Stimulated activated CD8-positive, alpha-beta memory T cell treated with anti-CD3 and anti-CD28 coated beads, Interleukin-7, amount 100 ng/mL, for 1 hour (primary cell): ENCODE results near the gene GGACT.
"Not testable (repeated sequence)": the region's sequence is repeated elsewhere in the genome, so short reads cannot be mapped to it uniquely, and the experiment has no call there.

Experiments
- DNase-seq, 2 donors: peaks; one replicate each; pipeline ENCODE4 v3.0.0-alpha.2; 2020; ENCODE audit warnings: low read depth in 2 of 2

GGACT gene

GRCh38 chr13:100529666-100530377, 58.8 kb downstream of the GGACT start:
- no peak for DNase-seq

- DNase-seq, result no peak
These were observed 59.8 kb downstream of the GGACT start for GRCh38 chr13:100528820-100529219.

- DNase-seq, result no peak
These were observed 60.2 kb downstream of the GGACT start for GRCh38 chr13:100528353-100528752.

- DNase-seq, result no peak
These were observed 60.9 kb downstream of the GGACT start for GRCh38 chr13:100527644-100528043.

- no peak for DNase-seq
These were observed 62.1 kb downstream of the GGACT start for GRCh38 chr13:100526318-100527000.

- DNase-seq, result no peak
These were observed 62.9 kb downstream of the GGACT start for GRCh38 chr13:100525453-100526317.

GRCh38 chr13:100524688-100525087, 63.9 kb downstream of the GGACT start:
- not testable (repeated sequence) for DNase-seq

GRCh38 chr13:100523981-100524386, 64.6 kb downstream of the GGACT start:
- DNase-seq, result no peak

GRCh38 chr13:100523411-100523810, 65.2 kb downstream of the GGACT start:
- no peak for DNase-seq

GRCh38 chr13:100522618-100523309, 65.8 kb downstream of the GGACT start:
- no peak for DNase-seq

- no peak for DNase-seq
These were observed 66.6 kb downstream of the GGACT start for GRCh38 chr13:100521851-100522617.

GRCh38 chr13:100520936-100521850, 67.4 kb downstream of the GGACT start:
- no peak for DNase-seq

GRCh38 chr13:100519626-100520025, 69.0 kb downstream of the GGACT start:
- DNase-seq, result no peak

- DNase-seq, result no peak
These were observed 70.1 kb downstream of the GGACT start for GRCh38 chr13:100518394-100519062.

GRCh38 chr13:100517728-100518127, 70.9 kb downstream of the GGACT start:
- no peak for DNase-seq

GRCh38 chr13:100517135-100517534, 71.5 kb downstream of the GGACT start:
- no peak for DNase-seq

- no peak for DNase-seq
These were observed 73.2 kb downstream of the GGACT start for GRCh38 chr13:100515410-100515800.

- DNase-seq, result peak; percentile 31 to 54
These were observed 73.7 kb downstream of the GGACT start for GRCh38 chr13:100514788-100515409.
